ENCODE results near the gene SAMD4A.
"Not testable (repeated sequence)": the region's sequence is repeated elsewhere in the genome, so short reads cannot be mapped to it uniquely, and the experiment has no call there.

The SAMD4A gene

DNA sequence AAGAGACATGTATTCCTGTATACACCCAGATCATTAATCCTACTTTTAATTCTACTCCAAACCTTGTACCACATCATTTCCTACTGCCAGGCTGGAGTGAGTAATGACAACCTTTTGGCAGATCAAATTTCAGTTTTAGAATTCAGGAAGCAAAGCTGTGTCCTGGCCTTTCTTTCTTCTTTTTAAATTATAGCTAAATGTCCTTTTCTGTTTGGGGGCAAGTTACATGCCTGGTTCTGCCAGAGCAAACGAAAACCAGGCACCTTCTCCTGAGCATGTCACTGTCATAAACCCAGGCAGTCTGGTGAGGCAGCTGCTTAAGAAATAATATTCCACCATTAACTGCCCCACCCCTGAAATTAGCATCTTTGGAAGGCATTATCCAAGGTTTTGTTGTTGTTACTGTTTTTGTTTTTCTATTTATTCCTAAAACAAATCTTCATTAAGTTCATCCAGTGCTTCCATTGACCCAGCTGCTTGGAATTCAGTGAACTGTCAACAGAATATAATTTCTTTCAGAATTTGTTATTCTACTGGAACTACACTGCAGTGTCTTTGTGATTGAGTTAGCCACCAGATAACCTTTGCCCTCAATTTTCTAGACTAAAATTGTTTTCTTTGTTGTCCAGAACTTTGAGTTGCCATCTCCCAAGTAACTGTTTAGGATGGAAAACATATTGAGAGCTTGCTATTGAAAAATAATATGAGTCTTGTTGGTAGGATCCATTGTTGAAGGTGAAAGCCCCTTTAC lies 33.2 kb downstream of the SAMD4A start:
- DNase-seq: no peak

- DNase-seq: no peak
Observed at GRCh38 chr14:54600717-54601109, 33.8 kb downstream of the SAMD4A start.

- DNase-seq: no peak
Observed at GRCh38 chr14:54603362-54603761, 36.4 kb downstream of the SAMD4A start.

GRCh38 chr14:54606178-54606577 lies 39.2 kb downstream of the SAMD4A start:
- DNase-seq: no peak

DNA sequence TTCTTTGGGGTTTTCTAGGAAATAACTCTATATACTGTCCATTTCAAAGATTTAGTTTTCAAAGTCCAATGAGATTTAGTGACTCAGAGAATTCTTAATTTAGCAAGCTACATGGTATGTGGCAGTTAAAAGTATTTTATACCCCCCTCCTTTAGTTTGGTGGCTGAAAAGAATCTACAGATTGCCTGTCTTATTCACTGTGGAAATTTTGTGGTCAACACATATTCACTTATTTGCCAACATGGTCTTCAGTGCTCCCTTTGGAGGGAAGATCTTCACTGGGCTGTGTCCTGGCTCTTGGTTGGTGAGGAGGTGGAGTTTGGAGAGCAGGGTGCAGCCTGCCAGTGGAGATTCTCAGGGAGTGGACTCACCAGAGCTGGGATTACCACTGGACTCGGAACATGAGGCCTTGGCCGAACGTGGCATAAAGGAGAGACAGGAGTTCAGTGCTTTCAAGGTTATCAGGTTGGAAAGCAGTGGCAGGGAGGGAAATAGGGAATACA lies 39.8 kb downstream of the SAMD4A start:
- DNase-seq: no peak

GRCh38 chr14:54609576-54609975 lies 42.6 kb downstream of the SAMD4A start:
- no peak for DNase-seq

DNA sequence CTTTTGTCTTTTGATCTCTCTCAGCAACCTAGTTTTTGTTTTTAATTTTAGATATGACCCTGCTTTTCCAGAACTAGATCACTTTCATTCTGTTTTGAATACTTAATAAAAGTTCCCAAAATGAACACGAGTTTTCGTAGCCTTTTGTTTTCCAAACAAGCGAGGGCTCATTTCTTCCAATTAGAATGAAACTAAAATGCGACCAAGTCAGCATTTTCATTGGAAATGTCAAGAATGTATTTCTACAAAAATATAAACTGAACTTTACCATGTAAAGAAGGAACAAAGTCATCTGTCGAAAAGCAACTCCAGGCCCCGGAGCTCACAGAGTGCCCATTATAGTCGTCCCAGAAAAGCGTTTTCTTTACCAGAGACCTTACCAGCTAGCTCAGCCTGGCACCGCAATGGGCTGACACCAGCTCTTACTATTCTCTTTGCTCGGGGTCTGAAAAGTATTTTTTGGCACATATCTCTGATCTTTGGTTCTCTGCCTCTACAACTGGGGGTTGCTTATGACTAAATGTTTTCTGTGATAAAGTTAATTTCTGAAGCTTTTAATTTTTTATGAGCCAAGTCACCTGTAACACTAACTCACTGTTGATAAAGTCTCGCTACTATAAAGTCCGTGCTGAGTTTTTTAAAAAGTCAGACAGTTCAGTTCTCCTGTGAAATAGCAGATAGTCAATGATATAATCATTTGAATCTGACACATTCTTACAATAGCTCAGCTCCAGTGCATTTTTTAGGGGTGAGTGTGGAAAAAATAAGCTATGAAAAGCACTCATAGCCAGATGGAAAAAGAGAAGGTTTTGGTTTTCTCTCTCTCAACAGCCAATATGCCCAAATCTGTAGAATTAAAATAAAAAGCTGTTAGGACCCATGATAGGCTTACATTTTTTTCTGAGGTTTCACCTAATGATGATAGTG lies 43.4 kb downstream of the SAMD4A start:
- DNase-seq: no peak

DNA sequence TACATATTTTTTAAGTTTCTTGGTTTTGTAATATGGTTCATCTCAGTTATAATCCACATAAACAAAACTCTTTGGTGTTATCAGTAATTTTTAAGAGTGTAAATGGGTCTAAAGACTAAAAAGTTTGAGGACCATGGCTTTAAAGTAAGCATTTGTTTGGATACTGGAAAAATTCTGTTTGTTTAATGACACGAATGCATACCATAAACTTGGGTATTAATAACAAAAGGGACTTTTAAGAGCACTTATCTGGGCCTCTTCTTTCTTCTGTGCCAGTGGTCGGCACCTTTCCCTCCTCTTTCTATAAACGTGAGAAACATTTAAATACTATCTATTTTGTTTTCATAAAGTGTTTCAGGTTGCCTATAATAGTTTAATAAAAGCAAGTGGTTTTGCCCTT lies 47.4 kb downstream of the SAMD4A start:
- DNase-seq: no peak

DNA sequence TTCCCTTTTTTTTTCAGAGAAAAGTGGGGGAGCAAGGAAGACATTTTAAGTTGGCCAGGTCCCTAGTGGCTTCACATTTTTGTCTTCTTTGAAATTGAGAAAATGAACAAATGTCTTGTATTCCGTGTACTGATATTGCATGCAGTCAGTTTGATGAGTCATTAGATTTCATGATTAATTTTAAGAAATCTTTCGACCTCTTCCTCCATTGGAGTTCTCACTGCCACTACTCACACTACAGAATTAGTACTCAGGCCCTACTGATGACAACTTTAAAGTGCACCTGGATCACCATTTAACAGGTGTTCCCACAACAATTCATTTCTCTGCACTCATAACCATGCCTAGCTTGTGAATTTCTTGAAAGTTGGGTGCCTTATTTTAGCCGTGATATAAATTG lies 50.5 kb downstream of the SAMD4A start:
- peak; percentile 16 for DNase-seq

DNA sequence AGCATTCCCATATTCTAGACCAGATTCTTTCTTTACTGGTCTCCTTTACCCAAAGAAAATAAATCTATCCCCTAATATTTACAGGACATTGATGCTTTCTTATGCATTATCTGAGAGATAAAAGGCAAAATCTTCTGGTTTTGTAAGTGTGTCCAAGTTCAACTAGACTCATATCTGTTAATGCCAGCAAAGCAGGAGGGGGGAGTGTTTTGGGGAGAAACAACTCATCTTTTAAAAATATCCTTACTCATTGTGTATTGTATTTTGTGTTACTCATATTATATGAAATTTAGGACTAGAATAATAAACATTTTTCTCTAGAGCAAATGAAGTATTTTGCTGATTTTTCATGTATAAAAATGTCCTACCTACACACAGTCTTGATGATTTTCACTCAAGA lies 54.8 kb downstream of the SAMD4A start:
- no peak for DNase-seq

DNA sequence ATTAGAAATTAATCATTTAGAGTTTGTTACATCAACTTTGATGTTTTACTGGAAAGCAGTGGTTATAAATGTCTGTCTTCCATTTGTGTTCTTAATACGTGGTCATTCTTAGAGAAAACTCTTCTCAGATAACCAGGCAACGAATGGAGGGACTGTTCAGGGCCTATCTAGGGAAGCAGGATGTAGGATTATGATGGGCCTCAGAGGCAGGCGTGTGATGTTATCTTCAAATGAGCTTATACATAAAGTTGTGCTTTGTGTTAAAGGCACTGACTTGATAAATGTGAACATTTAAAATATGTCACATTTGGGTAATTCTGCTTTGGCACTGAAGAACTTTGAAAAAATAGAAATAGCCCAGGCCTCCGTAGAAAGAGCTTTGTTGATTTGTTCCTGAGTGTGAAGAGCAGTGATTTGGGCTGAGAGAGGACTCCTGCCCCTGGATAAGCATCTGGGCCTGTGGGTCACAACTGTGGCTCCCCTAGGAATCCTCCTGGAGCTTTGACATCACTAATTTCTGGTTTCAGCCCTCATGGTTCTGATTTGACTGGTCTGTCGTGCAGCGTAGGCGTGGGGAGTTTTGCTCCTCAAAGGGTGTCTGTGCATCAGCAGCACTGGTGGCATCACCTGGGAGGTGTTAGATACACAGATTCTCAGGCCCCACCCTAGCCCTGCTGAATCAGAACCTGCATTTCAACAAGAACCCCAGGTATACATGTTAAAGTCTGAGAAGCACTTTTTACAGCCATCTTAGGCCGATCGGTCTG lies 55.4 kb downstream of the SAMD4A start:
- no peak for DNase-seq

DNA sequence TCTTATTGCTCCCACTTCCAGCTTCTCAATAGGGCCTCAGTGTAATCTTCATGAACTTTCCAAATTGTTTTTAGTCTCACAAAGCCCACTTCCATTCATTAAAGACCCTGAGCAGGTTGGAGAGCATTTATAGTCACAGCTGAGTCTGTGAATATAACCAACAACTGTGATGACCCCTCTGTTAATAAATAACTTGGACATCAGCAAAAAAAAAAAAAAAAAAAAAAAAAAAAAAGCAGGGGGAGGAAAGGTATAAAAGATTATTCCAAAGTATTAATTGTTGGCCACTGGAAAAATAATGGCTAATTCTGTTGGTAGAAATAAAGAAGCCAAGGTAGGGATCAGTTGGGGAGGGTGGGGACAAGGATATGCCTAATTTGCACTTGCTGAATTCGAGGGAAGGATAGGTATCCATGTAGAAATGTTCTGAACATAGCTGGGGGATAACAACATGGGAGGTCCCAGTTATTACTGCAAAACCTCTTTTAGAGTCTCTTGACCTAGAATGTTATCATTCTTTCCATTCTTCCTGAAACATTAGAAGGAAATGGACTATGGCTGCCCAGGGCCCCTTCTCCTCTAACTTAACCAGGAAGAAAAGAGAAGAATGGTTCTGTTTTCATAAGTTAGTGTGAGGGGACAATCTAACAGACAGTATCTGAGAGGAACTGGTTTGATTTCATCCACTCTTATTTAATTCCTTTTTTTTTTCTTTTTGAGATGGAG lies 56.5 kb downstream of the SAMD4A start:
- DNase-seq: no peak

- not testable (repeated sequence) for DNase-seq
Observed at GRCh38 chr14:54624005-54624358, 57.1 kb downstream of the SAMD4A start.

DNA sequence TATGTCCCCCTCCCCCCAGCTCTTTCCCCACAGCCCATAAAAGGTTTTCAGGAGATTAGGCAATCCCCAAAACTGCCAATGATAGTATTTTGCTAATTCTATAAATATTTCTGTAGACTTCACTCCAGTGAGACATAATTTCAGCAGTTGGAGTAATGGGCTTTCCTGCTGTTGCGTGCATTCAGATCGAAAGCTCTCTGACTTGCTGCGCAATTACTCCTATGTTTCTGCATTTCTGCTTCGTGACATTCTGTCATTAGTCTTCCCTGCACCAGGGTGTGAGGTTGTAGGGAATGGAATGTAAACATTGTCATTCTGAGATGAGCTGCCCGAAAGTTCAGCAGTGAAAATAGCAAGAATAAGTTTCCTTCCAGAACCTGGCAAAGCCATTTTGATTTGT lies 58.2 kb downstream of the SAMD4A start:
- DNase-seq: no peak

DNA sequence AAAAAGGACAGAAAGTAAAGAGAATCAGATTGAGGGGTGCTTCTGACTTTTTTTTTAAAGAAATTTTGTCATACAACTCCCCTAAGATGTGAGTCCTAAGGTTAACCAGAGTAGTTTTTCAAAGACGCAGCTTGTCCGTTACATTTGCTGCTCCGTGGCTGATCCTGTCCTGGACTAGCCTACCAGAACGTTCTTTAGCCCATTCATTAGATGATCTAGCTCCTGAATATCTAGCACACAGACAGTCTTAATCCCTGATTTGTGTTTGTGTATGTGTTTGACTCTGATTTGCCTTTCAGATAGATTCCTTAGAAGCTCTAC lies 60.3 kb downstream of the SAMD4A start:
- DNase-seq: no peak

DNA sequence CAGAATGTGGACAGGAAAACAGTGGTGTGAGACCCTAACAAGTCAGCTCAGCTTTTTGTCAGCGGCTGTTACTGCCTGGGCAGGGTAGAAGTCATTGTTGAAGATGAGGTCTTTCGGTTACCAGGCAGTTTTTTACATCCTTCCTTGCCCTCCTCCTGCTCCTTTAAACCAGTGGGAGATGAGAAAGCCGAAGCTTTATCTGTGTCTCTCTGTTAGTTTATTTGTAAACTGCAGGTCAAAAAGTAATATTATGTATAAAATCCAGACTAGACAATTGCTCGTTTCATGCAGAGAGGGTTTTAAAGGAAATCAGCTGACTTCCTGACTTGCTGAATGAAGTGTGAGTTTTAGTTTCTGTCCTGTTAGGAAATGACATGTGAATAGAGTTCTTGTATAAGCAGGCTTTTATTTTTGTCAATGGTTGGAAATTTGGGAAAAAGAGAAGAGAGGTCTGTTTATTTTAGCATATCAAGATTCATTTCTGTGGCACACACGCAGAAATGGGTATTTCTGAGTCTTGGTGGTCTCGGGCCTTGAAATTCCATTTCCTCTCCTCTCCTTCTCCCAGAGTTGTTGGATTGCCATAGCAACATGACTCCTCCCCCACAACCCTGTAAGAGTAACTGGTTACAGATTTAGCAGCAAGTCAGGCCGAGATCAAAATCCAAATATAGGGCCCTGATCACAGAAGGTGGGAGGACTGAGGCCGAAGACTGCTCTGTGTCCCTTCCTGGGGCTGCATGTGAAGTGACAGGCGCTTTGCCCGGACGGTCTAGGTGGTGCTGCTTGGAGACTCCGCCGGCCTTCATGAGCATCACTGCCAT lies 60.8 kb downstream of the SAMD4A start:
- DNase-seq: peak; percentile 2

- no peak for DNase-seq
Observed at GRCh38 chr14:54629183-54629582, 62.3 kb downstream of the SAMD4A start.

DNA sequence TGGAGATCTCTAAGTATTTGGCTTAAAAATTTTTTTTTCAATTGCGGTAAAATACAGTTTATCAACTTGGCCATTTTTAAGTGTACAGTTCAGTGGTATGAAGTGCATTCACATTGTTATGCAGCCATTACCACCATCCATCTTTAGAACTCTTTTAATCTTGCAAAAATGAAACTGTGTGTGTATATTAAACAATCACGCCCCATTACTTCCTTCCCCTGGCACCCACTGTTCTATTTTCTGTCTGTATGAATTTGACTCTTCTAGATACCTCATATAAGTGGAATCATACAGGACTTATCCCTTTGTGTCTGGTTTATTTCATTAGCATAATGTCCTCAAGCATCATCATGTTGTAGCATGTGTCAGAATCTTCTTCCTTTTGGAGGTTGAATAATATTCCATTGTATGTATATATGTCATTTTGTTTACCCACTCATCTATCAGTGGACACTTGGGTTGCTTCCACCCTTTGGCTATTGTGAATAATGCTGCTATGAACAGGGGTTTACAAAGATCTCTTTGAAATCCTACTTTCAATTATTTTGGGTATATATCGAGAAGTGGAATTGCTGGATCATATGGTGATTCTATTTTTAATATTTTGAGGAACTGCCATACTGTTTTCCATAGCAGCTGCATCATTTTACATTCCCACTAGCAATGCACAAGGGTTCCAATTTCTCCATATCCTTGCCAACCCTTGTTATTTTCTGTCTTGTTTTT lies 62.9 kb downstream of the SAMD4A start:
- DNase-seq: no peak

- no peak for DNase-seq
Observed at GRCh38 chr14:54631016-54631415, 64.1 kb downstream of the SAMD4A start.

GRCh38 chr14:54632452-54632851 lies 65.5 kb downstream of the SAMD4A start:
- no peak for DNase-seq

DNA sequence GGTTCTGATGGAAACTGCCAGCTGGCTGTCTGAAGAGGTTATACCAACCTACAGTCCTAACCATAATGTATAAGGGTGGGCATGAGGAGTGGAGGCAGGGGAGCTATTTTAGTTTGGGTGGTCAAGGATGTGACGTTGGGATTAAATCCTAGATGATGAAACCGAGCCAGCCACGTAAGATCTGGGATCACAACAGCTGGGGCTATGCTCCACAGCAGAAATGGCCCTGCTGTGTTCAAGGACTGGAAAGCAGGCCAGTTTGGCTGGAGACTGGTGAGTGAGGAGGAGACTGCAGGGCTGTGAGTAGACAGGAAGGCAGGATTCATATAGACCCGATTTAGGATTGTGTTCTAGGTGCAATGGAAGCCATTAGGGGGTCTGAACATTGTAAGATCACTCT lies 66.1 kb downstream of the SAMD4A start:
- DNase-seq: no peak

Data from OCI-M1 (cell line).